SJSA1 (cell line): ENCODE measurements around the gene PPP1R1A. TPM values are rescaled to one million over a fixed set of nuclear protein-coding genes. Genes with fewer than 3 reads are reported as not detected.

ENCODE experiments used
- DNase-seq, 2 experiments: peaks; one replicate each; pipeline ENCODE4 v3.0.0-alpha.2; 2015 to 2020; ENCODE audit warnings: low spot score in 2 of 2, low read depth in 1 of 2
- H3K27ac ChIP-seq: fragments of 250-450 bp; sonication (Bioruptor Pico); 2 replicates; pipeline ENCODE4 v1.5.1; 2020; ENCODE audit warnings: mild to moderate bottlenecking, moderate library complexity
- H3K27me3 ChIP-seq: fragments of 250-450 bp; sonication (Bioruptor Pico); replicated peaks from 2 replicates; pipeline ENCODE4 v1.5.1; 2020; ENCODE audit warnings: mild to moderate bottlenecking, moderate library complexity
- H3K36me3 ChIP-seq: fragments of 250-450 bp; sonication (Bioruptor Pico); 2 replicates; pipeline ENCODE4 v1.5.1; 2020; ENCODE audit warnings: mild to moderate bottlenecking
- H3K4me1 ChIP-seq: fragments of 250-450 bp; sonication (Bioruptor Pico); replicated peaks from 2 replicates; pipeline ENCODE4 v1.6.1; 2021; ENCODE audit warnings: mild to moderate bottlenecking
- H3K4me3 ChIP-seq: fragments of 250-450 bp; sonication (Bioruptor Pico); 2 replicates; pipeline ENCODE4 v1.5.1; 2020; ENCODE audit warnings: mild to moderate bottlenecking
- H3K9me3 ChIP-seq: fragments of 250-450 bp; sonication (Bioruptor Pico); replicated peaks from 2 replicates; pipeline ENCODE4 v1.5.1; 2020; ENCODE audit warnings: mild to moderate bottlenecking
- total RNA-seq: library from RNA; depleted of rRNA; stranded (reverse); fragments of >200 nt; shearing (Covaris generic); gene quantifications from 2 replicates; pipeline ENCODE4 v1.2.3, GENCODE V29; 2014

The PPP1R1A gene
- total RNA-seq, 1 experiment from 2014 or later: not detected

DNA sequence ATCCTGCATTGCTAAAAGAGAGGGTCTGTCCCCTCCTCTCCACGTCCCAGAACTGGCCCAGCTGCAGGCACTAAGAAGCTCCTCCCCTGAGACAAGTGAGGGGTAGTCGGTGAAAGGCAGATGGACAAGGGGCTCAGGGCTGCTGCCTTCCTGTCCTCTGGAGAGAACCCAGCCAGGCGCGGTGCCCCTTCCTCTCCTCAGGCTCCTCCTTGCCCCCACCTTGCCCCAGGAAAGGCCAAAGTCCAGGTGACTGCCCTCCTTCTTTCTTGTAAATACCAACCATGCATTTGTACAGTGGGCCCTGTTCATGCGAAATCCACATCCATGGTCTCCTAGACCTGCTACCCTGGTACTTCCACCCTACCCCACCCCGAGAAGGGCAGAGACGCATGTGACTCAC lies 9.7 kb downstream of the PPP1R1A start:
- H3K4me3 ChIP-seq: no peak overlapping the region
- H3K36me3 ChIP-seq: no peaks in the 10 kb centered on the region
- no peaks in the 10 kb centered on the region for H3K4me1 ChIP-seq
- H3K9me3 ChIP-seq: no peaks in the 10 kb centered on the region
- H3K27me3 ChIP-seq: peaks cover 3% of the 10 kb centered on the region; the same call in 1 of the 2 replicates
- no peak for DNase-seq
- no peak overlapping the region for H3K27ac ChIP-seq

DNA sequence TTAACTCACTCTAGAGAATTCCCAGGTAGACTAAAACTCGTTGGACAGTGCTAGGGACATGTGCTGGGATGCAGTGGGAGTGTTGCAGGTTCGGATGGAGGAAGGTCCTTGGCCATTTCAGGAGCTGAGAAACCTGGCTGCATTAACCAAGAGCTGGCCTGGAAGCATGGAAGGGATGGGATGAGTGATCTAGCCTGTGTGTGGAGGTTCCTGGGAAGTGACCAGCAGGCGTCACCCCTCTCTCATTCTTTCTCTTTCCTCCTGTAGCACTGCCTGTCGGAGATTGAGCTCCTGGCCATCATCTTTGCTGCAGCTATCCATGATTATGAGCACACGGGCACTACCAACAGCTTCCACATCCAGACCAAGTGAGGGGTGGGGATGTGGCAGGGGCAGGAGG lies 15.6 kb downstream of the PPP1R1A start:
- Histone ChIP-seq H3K27me3 (peaks cover 10% of the 10 kb centered on the region; the same call in 1 of the 2 replicates), H3K4me3 (no peak overlapping the region), H3K9me3 (no peaks in the 10 kb centered on the region), H3K27ac (no peak overlapping the region), H3K4me1 (no peaks in the 10 kb centered on the region), H3K36me3 (no peaks in the 10 kb centered on the region)
- no peak for DNase-seq

DNA sequence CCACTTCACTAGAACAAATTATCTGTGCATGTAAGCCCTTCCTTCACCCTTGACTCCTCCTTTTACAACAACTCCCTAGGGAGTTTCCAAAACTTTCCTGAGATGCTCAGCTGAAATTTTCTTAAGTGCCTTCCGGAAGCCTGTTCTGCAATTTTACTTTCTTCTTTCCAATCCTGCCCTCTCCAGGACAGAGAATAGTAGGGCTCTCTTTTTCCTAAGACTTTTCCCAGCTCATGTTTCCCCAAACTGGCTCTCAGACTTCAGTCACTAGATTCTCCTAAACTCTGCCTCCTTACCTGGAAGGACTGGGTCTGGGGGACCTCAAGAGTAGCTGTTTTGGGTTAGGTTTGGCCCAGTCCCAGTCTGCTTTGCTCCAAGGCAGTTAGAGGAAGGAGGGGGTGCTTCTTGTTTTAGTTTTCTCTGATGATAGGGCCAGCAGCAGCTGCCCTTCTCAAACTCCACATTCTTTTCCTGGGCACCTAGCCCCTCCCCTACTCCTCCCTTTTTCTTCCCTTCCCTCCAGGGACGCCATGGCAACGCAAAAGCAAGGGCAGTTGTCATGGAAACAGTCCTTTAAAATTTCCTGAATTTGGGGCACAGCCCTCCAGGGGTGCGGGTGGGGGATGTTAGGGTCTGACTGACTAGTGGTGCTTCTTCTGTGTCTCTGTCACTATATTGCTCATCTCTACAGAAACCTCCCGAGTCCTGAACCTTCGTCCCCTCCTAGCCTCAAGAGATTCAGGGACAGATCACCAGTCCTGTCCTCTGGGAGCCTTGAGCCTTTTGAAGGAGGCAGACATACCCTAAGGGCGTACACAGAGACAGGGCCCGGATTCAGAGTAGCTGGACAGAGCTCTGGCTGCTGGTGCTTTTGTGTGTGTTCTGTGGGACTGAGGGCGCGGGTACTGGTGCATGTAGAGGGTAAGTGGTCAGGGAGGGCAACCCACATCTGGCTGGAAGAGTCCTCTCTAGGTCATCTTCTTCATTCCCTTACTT lies 17.0 kb downstream of the PPP1R1A start:
- Histone ChIP-seq H3K27ac (no peak overlapping the region), H3K4me3 (no peak overlapping the region), H3K36me3 (no peaks in the 10 kb centered on the region), H3K27me3 (peaks cover 16% of the 10 kb centered on the region; the same call in 1 of the 2 replicates), H3K4me1 (no peaks in the 10 kb centered on the region), H3K9me3 (no peaks in the 10 kb centered on the region)
- no peak for DNase-seq

DNA sequence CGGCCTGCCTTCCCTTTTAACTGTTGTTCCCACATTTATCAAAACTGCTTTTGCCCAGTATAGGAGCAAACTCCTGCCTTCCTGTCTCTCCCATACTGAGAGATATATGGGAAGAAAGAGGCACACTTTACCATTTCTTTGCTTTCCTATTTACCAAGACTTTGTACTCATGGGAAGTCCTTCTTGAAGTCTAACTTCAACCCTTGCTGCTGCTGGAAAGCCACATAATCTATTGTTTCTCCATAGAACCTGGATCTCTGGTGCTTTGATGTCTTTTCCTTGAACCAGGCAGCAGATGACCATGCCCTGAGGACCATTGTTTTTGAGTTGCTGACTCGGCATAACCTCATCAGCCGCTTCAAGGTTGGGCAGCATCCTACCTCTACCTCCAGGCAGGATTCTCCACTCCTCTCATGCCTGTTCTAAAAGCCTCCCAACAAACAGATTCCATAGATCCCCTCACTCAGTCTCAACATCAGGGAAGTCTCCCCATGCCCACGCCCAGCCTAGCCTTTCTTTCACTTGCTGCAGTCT lies 18.4 kb downstream of the PPP1R1A start:
- no peaks in the 10 kb centered on the region for H3K9me3 ChIP-seq
- no peaks in the 10 kb centered on the region for H3K4me1 ChIP-seq
- peaks cover 22% of the 10 kb centered on the region; the same call in 1 of the 2 replicates for H3K27me3 ChIP-seq
- no peak overlapping the region for H3K4me3 ChIP-seq
- H3K36me3 ChIP-seq: no peaks in the 10 kb centered on the region
- DNase-seq: no peak
- H3K27ac ChIP-seq: no peak overlapping the region

DNA sequence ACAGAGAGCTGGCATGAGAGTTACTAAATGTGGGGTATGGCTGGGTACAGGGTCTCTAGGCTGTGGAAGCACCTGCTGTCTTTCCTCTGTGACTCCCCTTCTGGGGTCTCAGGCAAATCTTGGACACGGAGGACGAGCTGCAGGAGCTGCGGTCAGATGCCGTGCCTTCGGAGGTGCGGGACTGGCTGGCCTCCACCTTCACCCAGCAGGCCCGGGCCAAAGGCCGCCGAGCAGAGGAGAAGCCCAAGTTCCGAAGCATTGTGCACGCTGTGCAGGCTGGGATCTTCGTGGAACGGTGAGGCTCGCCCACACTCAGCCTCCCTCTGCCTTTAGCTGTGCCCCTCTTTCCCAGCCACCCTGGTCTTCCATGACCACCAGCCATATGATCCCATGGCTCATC lies 19.4 kb downstream of the PPP1R1A start:
- peaks cover 20% of the 10 kb centered on the region; the same call in 1 of the 2 replicates for H3K27me3 ChIP-seq
- H3K9me3 ChIP-seq: no peaks in the 10 kb centered on the region
- H3K36me3 ChIP-seq: no peaks in the 10 kb centered on the region

DNA sequence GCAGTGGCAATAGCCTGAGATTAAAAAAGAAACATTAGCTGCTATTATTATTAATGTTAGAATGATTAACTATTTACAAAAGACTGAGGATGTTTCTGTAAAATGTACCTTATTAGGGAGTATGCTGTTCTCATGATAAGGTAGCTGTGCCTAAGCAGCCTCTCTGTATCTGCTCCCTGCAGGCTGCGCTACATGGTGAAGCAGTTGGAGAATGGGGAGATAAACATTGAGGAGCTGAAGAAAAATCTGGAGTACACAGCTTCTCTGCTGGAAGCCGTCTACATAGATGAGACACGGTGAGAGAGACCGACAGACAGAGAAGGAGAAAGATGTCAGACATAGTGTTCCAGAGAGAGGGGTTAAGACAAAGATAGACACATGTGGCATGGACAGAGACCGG lies 21.7 kb downstream of the PPP1R1A start:
- Histone ChIP-seq H3K27ac (no peak overlapping the region), H3K4me1 (no peaks in the 10 kb centered on the region), H3K36me3 (no peaks in the 10 kb centered on the region), H3K4me3 (no peak overlapping the region), H3K9me3 (no peaks in the 10 kb centered on the region), H3K27me3 (peaks cover 21% of the 10 kb centered on the region; the same call in 1 of the 2 replicates)
- no peak for DNase-seq

More for the DNA sequence above, 19.4 kb downstream of the PPP1R1A start:
- H3K4me3 ChIP-seq: no peak overlapping the region
- no peak for DNase-seq
- H3K27ac ChIP-seq: no peak overlapping the region
- H3K4me1 ChIP-seq: no peaks in the 10 kb centered on the region

DNA sequence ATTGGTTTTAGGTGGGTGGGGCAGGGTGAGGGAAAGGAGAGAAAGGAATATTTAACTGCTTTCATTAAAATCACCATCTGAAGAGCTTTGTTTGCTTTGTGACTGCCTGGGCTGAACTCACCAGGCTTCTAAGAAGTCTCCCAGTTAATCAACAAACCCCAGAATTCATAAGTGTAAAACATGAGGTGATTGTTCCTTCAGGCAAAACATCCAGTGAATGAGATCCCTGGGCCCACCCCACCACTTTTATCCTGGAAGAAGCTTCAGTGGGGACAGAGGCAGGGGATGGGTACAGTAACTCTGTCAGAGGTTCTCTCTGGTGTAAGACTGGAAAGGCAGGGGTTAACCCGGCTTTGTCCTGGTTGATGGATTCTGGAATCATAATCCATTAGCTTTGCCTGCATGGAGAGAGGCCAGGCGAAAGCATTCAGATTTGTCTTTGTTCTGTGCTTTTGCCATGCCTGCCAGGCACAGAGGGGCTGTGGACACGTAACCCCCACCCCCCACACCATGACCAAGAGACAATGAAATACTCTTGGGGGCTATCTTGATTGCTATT lies 22.4 kb downstream of the PPP1R1A start:
- no peaks in the 10 kb centered on the region for H3K36me3 ChIP-seq
- H3K4me3 ChIP-seq: no peak overlapping the region
- H3K4me1 ChIP-seq: no peaks in the 10 kb centered on the region
- no peak overlapping the region for H3K27ac ChIP-seq
- DNase-seq: no peak
- H3K9me3 ChIP-seq: no peaks in the 10 kb centered on the region
- H3K27me3 ChIP-seq: peaks cover 21% of the 10 kb centered on the region; the same call in 1 of the 2 replicates

DNA sequence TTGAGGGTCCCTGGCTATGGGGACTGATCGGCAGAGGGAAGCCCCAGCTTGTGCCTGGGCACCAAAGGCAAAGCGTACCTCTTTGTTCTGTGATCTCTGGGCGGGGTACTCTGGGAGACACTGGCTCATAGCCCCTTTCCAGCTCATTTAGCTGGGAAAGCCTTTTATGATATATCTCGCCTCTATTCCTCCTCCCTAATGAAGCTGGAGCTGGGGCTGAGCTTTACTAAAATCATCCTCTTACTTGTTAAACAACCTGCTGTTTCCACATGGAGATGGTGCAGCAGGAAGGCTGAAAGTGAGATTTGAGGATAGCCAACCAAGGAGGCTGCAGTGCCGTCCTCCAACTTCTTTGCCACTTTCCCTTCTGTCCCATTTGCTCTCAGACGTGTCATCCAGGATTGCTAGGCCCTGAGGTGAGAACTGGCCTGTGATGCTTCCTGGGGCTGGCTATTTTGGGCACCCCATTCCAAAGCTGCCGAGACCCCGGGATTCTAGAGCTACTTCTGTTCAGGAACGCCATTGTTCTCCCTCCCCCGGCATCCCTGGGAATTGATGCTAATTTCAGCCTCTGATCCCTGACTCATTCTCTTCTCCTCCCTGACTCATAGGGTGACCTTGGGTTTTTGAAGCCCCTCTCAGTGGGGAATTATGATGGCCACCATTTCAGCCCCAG lies 23.0 kb downstream of the PPP1R1A start:
- no peaks in the 10 kb centered on the region for H3K36me3 ChIP-seq
- H3K4me1 ChIP-seq: no peaks in the 10 kb centered on the region
- no peak for DNase-seq
- no peak overlapping the region for H3K27ac ChIP-seq
- peaks cover 24% of the 10 kb centered on the region for H3K27me3 ChIP-seq
- no peak overlapping the region for H3K4me3 ChIP-seq
- H3K9me3 ChIP-seq: no peaks in the 10 kb centered on the region

DNA sequence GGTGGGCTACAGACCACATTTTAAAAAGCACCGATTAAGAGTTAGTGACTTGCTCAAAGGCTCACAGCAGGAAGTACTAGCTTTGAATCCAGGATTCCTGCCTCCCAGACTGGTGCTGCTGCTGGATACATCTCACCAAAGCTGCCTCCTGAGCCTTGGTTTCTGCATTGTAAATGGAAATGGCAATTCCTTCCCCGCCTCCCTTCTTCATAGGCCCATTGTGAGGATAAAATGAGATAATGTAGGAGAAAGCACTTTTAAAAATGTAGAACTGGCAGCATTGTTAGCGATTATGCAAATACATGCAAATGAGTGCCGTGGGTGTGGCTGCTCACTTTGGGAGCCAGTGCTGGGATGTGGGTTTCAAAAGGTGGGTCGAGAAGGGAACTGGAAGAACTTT lies 23.7 kb downstream of the PPP1R1A start:
- DNase-seq: no peak
- Histone ChIP-seq H3K9me3 (no peaks in the 10 kb centered on the region), H3K36me3 (no peaks in the 10 kb centered on the region), H3K27ac (no peak overlapping the region), H3K4me1 (no peaks in the 10 kb centered on the region), H3K27me3 (peaks cover 26% of the 10 kb centered on the region), H3K4me3 (no peak overlapping the region)

DNA sequence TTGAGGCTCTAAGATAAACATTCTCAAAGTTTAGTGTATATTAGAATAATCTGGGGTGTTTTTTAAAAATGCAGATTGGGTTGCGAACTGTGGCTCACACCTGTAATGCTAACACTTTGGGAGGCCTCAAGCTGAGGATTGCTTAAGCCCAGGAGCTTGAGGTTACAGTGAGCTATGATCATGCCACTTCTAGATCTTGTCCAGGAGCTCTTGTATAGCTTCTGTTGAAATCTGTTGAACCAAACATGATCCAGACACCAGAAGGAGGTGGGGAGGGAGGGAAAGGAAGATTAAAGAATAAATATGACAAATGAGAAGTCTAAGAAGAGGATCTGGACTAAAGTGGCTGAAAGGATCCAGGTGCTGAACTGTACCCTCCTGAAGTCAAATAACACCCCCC lies 24.7 kb downstream of the PPP1R1A start:
- no peaks in the 10 kb centered on the region for H3K36me3 ChIP-seq
- H3K9me3 ChIP-seq: no peaks in the 10 kb centered on the region
- H3K27ac ChIP-seq: no peak overlapping the region
- no peak for DNase-seq
- H3K27me3 ChIP-seq: peaks cover 26% of the 10 kb centered on the region
- H3K4me1 ChIP-seq: no peaks in the 10 kb centered on the region
- H3K4me3 ChIP-seq: no peak overlapping the region

DNA sequence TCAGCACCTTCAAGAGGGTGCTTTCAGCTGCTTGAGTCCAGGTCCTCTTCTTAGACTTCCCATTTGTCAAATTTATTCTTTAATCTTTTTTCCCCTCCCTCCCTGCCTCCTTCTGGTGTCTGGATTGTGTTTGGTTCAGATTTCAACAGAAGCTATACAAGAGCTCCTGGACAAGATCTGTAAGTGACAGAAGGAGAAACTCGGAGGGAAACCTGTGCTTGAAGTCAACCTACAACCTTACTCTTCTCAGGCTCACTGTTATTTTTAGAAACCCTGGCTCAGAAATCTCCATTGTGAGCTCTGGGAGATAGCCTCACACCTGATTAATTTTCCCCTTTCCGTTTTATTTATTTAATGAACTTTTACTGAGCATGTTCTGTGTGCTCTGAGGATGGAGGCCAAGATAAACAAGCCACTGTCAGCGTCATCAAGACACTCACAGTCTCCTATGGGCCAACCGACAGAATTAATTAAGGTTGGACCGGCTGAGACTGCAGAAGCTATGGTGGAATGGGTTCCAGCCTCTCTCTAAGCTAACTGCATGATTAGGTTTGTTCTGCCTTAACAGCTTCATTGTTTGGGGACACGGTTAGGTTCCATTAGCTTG lies 25.6 kb downstream of the PPP1R1A start:
- no peak overlapping the region for H3K4me3 ChIP-seq
- no peak for DNase-seq
- no peaks in the 10 kb centered on the region for H3K4me1 ChIP-seq

DNA sequence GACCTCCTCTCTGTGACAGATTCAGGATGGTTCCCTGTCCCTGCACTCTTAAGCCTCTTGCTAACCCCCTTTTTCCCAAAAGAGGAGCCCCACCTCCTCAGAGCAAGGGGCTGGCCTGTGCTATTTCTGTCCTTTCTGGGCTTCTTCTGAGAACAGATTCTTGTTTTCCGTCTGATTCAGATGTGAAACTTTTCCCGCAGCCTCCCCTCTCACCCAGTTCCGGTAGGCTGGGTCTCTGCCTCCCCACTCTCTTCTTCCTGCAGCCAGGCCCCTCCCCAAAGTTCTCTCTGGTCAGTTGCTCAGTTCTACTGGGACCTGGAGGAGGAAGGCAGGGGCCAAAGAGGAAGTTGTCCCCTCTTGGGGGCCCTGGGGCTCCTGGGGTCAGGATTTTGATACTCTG lies 27.3 kb downstream of the PPP1R1A start:
- peaks cover 19% of the 10 kb centered on the region for H3K27me3 ChIP-seq
- no peak overlapping the region for H3K4me3 ChIP-seq
- no peaks in the 10 kb centered on the region for H3K4me1 ChIP-seq
- H3K27ac ChIP-seq: no peak overlapping the region
- no peaks in the 10 kb centered on the region for H3K36me3 ChIP-seq
- H3K9me3 ChIP-seq: no peaks in the 10 kb centered on the region
- DNase-seq: no peak

More for the DNA sequence above, 25.6 kb downstream of the PPP1R1A start:
- Histone ChIP-seq H3K27ac (no peak overlapping the region), H3K36me3 (no peaks in the 10 kb centered on the region), H3K9me3 (no peaks in the 10 kb centered on the region), H3K27me3 (peaks cover 26% of the 10 kb centered on the region)

DNA sequence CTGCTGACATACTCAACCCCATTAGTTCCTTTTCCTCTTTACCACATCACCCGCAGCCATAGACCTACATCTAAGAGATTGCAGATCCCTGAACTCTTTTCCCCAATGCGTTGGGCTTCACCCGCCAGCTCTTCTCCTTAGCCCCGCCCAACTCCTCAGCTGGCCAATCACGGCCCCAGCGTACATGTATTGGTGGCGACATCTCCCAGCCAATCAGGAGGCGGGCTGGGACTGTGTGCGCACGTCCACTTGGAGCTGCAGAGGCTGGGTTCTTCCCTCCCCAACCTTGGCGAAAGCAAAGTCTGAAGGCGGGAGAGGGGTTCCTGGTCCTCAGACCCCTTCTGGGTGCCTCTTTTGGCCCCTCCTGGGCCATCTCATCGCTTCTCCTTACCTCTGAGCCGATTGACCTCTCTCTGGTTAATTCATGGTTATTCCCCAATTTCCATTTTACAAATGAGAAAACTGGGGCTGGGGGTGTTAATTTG lies 28.0 kb downstream of the PPP1R1A start:
- Histone ChIP-seq H3K27me3 (peaks cover 18% of the 10 kb centered on the region), H3K9me3 (no peaks in the 10 kb centered on the region), H3K4me1 (no peaks in the 10 kb centered on the region), H3K4me3 (no peak overlapping the region), H3K27ac (no peak overlapping the region), H3K36me3 (no peaks in the 10 kb centered on the region)
- DNase-seq: peak; percentile 18 to 64
